Heart left ventricle (tissue), 16 donors: Measurements from ENCODE around the gene HJURP. TPM values are rescaled to one million over a fixed set of nuclear protein-coding genes. Genes with fewer than 3 reads are reported as not detected.

Experiments used
- ATAC-seq, 4 donors: fragments of 200-7000 bp; cut with Tn5 transposase; one replicate each; pipeline ENCODE4 v1.9.1; 2020 to 2022; ENCODE audit warnings: moderate library complexity in 4 of 4, mild to moderate bottlenecking in 3 of 4, moderate number of reproducible peaks in 1 of 4
- DNase-seq, 5 donors: peaks; one replicate each; pipeline ENCODE4 v3.0.0-alpha.2; 2020
- H3K27ac ChIP-seq, 12 donors: fragments of 200-600 bp; sonication (generic) in 4 of 12; one replicate each; pipeline versions ENCODE4 v1.5.0 to v1.8.0; 2016 to 2022; ENCODE audit warnings: mild to moderate bottlenecking in 2 of 12
- H3K27me3 ChIP-seq, 9 donors: fragments of 200-600 bp; sonication (generic) in 2 of 9; one replicate each; pipeline versions ENCODE4 v1.5.1 to v1.8.0; 2016 to 2022; ENCODE audit warnings: mild to moderate bottlenecking in 3 of 9
- H3K36me3 ChIP-seq, 9 donors: fragments of 200-600 bp; sonication (generic) in 2 of 9; one replicate each; pipeline versions ENCODE4 v1.5.0 to v1.8.0; 2018 to 2022; ENCODE audit warnings: mild to moderate bottlenecking in 2 of 9
- H3K4me1 ChIP-seq, 12 donors: fragments of 200-600 bp; sonication (generic) in 4 of 12; one replicate each; pipeline versions ENCODE4 v1.5.0 to v1.8.0; 2016 to 2022; ENCODE audit warnings: mild to moderate bottlenecking in 3 of 12
- H3K4me3 ChIP-seq, 12 donors: fragments of 200-600 bp; sonication (generic) in 4 of 12; one replicate each; pipeline versions ENCODE4 v1.5.0 to v1.8.0; 2017 to 2022; ENCODE audit warnings: mild to moderate bottlenecking in 9 of 12, moderate library complexity in 4 of 12
- H3K9me3 ChIP-seq, 12 donors: fragments of 200-600 bp; sonication (generic) in 4 of 12; one replicate each; pipeline versions ENCODE4 v1.5.0 to v1.8.0; 2016 to 2022; ENCODE audit warnings: mild to moderate bottlenecking in 1 of 12
- POLR2A ChIP-seq, 2 donors: fragments of 450-650 bp; IDR thresholded peaks; one replicate each; pipeline ENCODE4 v1.6.1; 2017; ENCODE audit warnings: antibody characterized with exemption in 2 of 2, mild to moderate bottlenecking in 2 of 2, moderate library complexity in 2 of 2
- WGBS, 4 donors: extraction: QIAGEN DNeasy Blood & Tissue Kit in 2 of 4; methylation state at CpG; one replicate each; pipeline versions ENCODE4 v1.1.5 to v1.1.7; 2013 to 2018; 5-methylcytosine and 5-hydroxymethylcytosine counted together
- intact Hi-C, 10 donors: fragments of 100-400 bp; cut with DNase I; formaldehyde crosslinking; loops; one replicate each; pipeline versions ENCODE4 v1.11.1 to v1.14.2; 2022
- polyA plus RNA-seq, 2 donors: library from polyadenylated mRNA; stranded (reverse); fragments of 200-250 nt; gene quantifications; one replicate each; pipeline ENCODE4 v1.2.3, GENCODE V29; 2013
- total RNA-seq, 9 donors: library from RNA; depleted of rRNA in 2 of 9; stranded (reverse); fragments of >200 nt in 2 of 9; fragmentation: NEBNext Ultra II Directional in 3 of 9; extraction: Animal tissue kit (Norgen Biotek cat#: 25700) in 3 of 9; gene quantifications; one replicate each; pipeline versions ENCODE4 v1.1.0 to v1.2.4, GENCODE V29; 2016 to 2023
- TF ChIP-seq, protein P1 (sequence below), 12 donors: fragments of 200-600 bp; sonication (generic) in 4 of 12; IDR thresholded peaks; one replicate each; pipeline versions ENCODE4 v1.5.0 to v1.8.0; 2018 to 2022; ENCODE audit warnings: antibody characterized with exemption in 12 of 12, mild to moderate bottlenecking in 5 of 12
- donor health status: ischemic (EF 13 %, LVEDD 7.1; RV severe dilation, severe dysfunction).
- donor health status: healthy with polysubstance abuse.
- donor health status: DM: no; HTN: yes; CAD: no.
- donor health status: DM: no; HTN: no; CAD: no.
- donor health status: ischemic (EF 25% LVEDD 6.9; RV normal size, moderate dysfunction).
- donor health status: ischemic (EF 25% LVEDD 5.7; RV mildly dilated, moderate dysfunction).
- donor health status: healthy.
- donor health status: DM: yes; HTN: yes; CAD: no.
- donor health status: ischemic (EF 35%, LVEDD 5.7; RV mildly dilated, moderate dysfunction).
- donor health status: nonischemic (EF 11% LVEDD 7.7; RV severe dilation, severe dysfunction).
- donor health status: DM: yes; HTN: yes; CAD: no.
- donor health status: PGD.
- donor health status: ischemic (EF 29% LVEDD 5.4; RV normal size, mild dysfunction).
- donor health status: nonischemic (EF 23%, LVEDD 6.1; RV moderate dilation, normal function).

HJURP gene
- total and polyA plus RNA-seq, 11 donors: 0.08 to 8.4 (median 0.41) TPM; not detected in 3

DNA sequence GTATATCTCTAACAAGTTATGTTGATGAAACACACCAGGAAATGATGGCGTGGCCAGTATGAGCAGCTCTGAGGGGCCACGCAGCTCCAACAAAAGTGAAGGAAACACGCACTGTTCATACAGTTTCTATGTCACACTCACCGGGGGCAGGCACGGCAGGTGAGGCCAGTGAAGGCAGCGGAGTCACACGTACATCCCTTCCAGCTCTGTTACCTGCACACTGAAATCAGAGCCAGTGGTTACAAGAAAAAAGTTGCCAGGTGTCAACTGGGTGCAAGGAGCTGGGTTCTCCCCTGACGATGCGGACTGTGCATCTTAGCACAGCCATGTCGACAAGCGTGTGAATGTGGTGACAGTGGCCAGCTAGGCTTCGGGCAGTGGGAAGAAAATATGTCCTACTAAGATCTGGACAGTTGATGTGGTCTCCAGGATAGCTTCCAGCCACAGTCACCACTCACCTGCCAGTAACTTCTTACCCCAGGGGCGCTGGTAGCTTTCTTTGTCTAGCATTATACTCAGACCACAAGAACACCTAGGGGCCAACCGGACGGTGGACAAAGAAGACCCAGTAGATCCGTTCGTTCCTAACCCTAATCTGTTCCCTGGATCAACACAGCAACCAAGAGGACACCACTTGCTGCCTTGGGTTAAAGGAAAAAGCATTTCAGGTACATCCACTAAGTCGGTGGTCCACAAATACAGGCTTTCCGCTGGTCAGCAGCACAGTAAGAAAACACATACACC is 10.1 kb downstream of the HJURP start:
- no peak for TF ChIP-seq POLR2A (IDR thresholded peaks at IDR 0.05)
- TF ChIP-seq, protein P1, sequence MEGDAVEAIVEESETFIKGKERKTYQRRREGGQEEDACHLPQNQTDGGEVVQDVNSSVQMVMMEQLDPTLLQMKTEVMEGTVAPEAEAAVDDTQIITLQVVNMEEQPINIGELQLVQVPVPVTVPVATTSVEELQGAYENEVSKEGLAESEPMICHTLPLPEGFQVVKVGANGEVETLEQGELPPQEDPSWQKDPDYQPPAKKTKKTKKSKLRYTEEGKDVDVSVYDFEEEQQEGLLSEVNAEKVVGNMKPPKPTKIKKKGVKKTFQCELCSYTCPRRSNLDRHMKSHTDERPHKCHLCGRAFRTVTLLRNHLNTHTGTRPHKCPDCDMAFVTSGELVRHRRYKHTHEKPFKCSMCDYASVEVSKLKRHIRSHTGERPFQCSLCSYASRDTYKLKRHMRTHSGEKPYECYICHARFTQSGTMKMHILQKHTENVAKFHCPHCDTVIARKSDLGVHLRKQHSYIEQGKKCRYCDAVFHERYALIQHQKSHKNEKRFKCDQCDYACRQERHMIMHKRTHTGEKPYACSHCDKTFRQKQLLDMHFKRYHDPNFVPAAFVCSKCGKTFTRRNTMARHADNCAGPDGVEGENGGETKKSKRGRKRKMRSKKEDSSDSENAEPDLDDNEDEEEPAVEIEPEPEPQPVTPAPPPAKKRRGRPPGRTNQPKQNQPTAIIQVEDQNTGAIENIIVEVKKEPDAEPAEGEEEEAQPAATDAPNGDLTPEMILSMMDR (IDR thresholded peaks at IDR 0.05): no peak
- Histone ChIP-seq H3K27me3 (no peaks in the 10 kb centered on the region), H3K9me3 (no peaks in the 10 kb centered on the region), H3K27ac (no peak overlapping the region), H3K36me3 (peaks cover 0 to 28% (median 0%) of the 10 kb centered on the region in 9 donors), H3K4me3 (no peak overlapping the region), H3K4me1 (no peaks in the 10 kb centered on the region)
- DNase-seq (peak in 1 of 5 donors; percentile 5), ATAC-seq (no peak)
- intact Hi-C loops: no loop called here
- WGBS, 4 donors: 91 to 94% (median 93%) methylated on average over 19 of the region's 19 CpGs

DNA sequence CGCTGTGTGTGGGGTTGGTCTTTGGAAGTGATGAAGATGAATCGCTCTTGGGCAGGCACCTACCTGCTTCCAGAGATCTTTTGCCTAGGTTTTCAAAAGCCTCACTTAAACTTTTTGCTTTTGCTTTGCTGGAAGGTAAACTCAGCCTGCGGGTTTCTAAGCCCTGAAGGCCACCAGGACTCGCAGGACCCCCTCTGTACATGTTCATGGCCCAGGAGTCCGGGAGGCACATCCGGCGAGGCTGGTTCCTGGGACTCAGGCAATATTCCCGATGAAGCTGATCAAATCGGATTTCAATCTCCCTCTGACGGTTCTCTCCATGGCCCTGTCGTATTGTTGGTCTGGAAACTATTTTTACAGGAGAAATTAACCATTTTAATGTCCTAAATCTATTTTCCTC is 13.2 kb downstream of the HJURP start:
- ATAC-seq (no peak), DNase-seq (no peak)
- H3K27ac ChIP-seq: no peak overlapping the region
- H3K4me3 ChIP-seq: no peak overlapping the region
- no peaks in the 10 kb centered on the region for H3K9me3 ChIP-seq
- H3K36me3 ChIP-seq: peaks cover 0 to 26% (median 0%) of the 10 kb centered on the region in 9 donors
- H3K4me1 ChIP-seq: no peaks in the 10 kb centered on the region
- H3K27me3 ChIP-seq: no peaks in the 10 kb centered on the region
- intact Hi-C loops: no loop called here
- WGBS, 4 donors: 88 to 96% (median 94%) methylated on average over 11 of the region's 11 CpGs
- no peak for TF ChIP-seq POLR2A (IDR thresholded peaks at IDR 0.05)
- TF ChIP-seq, protein P1 (IDR thresholded peaks at IDR 0.05): no peak

DNA sequence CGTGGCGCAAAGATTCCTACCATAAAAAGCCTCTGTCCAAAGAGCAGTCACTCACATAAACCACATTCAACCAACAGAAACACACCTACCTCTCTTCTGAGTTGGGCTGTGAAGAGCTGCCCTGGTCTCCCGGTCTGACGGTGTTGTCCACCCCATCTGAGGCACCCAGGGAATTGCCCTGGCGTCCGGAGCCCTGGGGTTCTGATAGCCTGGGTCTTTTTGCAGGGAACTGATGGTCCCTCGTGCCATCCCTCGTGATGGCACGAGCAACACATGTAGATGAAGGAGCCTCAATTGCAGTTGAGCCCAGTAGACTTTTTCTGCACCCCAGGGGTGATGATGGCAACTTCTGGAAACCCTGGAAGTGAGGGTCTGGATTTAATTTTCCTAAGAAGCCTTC is 13.8 kb downstream of the HJURP start:
- no peak overlapping the region for H3K27ac ChIP-seq
- intact Hi-C loops: no loop called here

DNA sequence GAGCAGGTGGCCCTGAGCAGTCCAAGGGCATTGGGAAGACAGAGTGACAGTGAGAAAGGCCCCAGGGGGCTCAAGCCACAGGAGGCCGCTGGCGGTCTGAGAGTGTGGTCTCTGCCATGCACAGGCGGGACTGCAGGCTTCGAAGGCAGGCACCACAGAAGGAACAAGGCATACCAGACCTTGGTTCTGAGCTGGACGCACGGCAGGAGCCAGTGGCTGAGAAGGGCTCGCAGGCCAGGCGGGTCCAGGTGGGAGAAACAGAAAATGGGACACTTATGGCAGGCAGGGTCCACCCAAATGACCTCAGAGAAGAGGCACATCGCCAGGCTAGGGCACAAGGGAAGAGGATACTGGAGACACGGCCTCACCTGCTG is 14.9 kb downstream of the HJURP start:
- Histone ChIP-seq H3K27ac (no peak overlapping the region), H3K36me3 (peaks cover 0 to 28% (median 0%) of the 10 kb centered on the region in 9 donors), H3K4me3 (no peak overlapping the region), H3K9me3 (no peaks in the 10 kb centered on the region), H3K4me1 (no peaks in the 10 kb centered on the region), H3K27me3 (no peaks in the 10 kb centered on the region)
- TF ChIP-seq POLR2A (IDR thresholded peaks at IDR 0.05): no peak
- TF ChIP-seq, protein P1 (IDR thresholded peaks at IDR 0.05): no peak
- DNase-seq (peak in 1 of 5 donors; percentile 5), ATAC-seq (no peak)
- intact Hi-C loops: no loop called here
- 94 to 98% (median 96%) methylated on average over 10 of the region's 10 CpGs for WGBS, 4 donors

More for the DNA sequence above, 13.8 kb downstream of the HJURP start:
- no peaks in the 10 kb centered on the region for H3K9me3 ChIP-seq
- no peaks in the 10 kb centered on the region for H3K4me1 ChIP-seq
- H3K36me3 ChIP-seq: peaks cover 0 to 28% (median 0%) of the 10 kb centered on the region in 9 donors
- H3K4me3 ChIP-seq: no peak overlapping the region
- ATAC-seq (no peak), DNase-seq (peak in 1 of 5 donors; percentile 11)
- no peaks in the 10 kb centered on the region for H3K27me3 ChIP-seq
- TF ChIP-seq, protein P1 (IDR thresholded peaks at IDR 0.05): no peak
- no peak for TF ChIP-seq POLR2A (IDR thresholded peaks at IDR 0.05)
- 95 to 99% (median 97%) methylated on average over 9 of the region's 9 CpGs for WGBS, 4 donors
